HG02571 (cell line): Measurements from ENCODE around the gene PHYKPL.

Source experiments
- ATAC-seq: cut with Tn5 transposase; IDR thresholded peaks from one replicate; pipeline ENCODE4 v1.9.1; 2021; ENCODE audit warnings: mild to moderate bottlenecking, moderate library complexity; ENCODE audit not compliant: unreplicated experiment

The PHYKPL gene

DNA sequence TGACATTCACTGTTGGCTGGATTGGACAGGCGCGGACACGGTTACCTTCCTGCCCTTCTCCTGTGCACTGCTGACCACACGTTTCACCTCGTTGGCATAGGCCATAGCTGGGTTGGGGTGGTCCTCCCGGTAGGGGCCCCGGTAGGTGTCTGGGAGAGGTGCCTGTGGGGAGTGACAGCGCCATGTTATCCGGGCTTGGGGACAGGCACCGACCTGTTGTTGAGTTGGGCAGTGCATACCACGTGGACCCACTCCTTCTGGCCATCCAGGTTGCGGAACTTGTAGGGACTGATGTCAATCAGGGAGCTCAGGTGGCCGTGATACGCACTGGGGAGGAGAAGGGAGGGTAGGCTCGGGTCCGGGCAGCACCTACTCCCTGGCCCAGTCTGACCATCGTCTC is 8.2 kb downstream of the PHYKPL start:
- no peak for ATAC-seq

- ATAC-seq = no peak
Observed at GRCh38 chr5:178223828-178224335, 8.7 kb downstream of the PHYKPL start.

DNA sequence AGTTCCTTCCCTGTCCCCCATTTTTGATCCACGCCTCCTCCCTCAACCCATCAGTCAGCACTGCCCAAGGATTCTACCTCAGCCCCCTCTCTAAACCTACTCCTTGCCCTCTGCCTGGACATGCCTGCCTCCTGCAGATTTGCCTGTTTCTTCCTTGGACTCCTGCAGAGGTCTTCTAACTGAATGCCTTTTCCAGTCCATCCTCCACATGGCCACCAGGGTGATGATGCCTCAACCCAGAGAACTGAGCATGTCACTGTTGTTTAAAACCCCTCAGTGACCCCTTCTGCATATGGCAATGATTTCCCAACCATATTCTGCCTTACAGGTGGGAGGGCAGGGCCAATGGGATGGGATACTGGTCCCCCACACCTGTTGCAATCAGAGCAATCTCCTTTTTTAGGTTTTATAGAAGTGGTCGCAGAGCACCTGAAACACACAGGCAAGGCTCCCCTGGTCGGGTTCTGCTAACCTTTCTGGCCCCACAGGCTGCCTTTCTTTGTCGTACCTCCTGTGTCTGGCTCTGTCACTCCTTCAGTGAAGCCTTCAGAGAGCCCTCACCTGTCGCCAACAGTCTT is 9.3 kb downstream of the PHYKPL start:
- no peak for ATAC-seq

GRCh38 chr5:178222292-178222691 is 10.3 kb downstream of the PHYKPL start:
- ATAC-seq = no peak

- ATAC-seq = no peak
Observed at GRCh38 chr5:178221853-178222252, 10.7 kb downstream of the PHYKPL start.

DNA sequence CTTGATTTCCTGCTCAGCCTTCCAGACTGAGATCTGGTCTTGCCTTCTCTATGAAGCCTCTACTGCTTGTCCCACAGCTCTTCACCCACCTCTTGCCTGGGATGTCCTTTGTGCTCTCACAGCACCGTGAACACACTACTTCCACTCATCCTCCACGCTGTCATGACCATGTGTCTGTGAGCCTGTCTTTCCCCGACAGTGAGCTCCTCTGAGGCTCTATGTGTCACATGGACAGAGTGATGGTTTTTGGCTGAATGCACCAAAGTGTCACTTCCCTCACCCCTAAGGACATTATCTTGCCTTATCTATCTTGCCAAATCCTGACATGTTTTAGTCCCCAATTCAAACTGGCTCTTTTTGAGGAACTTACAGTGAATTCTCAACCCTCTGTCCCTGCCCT is 11.3 kb downstream of the PHYKPL start:
- no peak for ATAC-seq

- ATAC-seq = no peak
Observed at GRCh38 chr5:178218827-178219226, 13.8 kb downstream of the PHYKPL start.

GRCh38 chr5:178218237-178218776 is 14.3 kb downstream of the PHYKPL start:
- no peak for ATAC-seq

GRCh38 chr5:178216779-178217178 is 15.8 kb downstream of the PHYKPL start:
- no peak for ATAC-seq

DNA sequence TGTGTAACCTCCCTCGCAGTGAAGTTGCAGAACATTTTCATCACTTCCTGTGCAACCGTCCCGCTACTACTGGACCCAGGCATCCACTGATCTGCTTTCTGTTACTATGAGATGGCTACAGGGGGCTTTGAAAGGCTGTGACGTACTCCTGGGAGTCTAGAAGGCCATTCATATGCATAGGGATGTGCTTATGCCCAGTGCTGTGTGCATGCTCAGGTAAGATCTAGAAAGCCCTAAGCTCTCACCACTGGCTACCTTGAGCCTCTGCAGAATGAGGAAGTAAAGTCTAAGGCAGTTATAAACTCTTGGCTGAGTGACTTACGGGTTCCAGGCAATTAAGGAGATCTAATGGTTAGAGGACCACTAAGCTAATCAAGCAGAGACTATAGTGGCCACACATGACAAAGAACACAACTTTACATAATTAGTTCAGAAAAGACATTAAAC is 16.5 kb downstream of the PHYKPL start:
- no peak for ATAC-seq

DNA sequence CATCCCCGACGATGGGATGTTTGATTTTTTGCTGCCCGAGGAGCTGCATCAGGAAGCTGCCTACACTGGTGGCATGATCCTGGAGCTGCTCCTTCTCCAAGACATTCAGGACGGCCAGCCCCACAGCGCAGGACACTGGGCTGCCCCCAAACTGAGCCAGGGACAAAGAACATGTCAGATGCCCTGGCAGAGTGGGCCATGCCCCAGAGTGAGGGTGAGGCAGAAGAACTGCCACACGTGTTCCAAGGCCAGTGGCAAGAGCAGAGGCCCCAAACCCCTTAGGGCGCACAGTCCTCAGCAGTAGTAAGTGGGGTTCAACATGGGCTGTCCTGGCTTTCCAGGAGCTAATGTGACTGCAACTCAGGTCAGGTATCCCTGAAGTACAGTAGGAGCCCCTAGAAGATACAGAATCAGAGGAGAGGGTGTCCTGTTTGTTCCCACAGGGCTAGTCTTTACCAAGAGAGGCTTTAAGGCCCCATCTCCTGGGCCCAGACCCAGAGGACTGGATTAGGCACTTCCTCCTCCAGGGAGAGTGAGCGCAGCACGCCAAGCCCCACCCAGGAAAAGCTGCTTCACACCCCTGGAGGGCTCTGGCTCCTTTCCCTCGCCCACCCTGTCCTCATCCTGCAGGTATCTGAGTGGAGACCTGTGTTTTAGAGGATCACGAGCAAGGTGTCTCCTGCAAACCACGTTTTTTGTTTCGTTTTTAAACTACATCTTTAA is 17.2 kb downstream of the PHYKPL start:
- ATAC-seq = no peak

DNA sequence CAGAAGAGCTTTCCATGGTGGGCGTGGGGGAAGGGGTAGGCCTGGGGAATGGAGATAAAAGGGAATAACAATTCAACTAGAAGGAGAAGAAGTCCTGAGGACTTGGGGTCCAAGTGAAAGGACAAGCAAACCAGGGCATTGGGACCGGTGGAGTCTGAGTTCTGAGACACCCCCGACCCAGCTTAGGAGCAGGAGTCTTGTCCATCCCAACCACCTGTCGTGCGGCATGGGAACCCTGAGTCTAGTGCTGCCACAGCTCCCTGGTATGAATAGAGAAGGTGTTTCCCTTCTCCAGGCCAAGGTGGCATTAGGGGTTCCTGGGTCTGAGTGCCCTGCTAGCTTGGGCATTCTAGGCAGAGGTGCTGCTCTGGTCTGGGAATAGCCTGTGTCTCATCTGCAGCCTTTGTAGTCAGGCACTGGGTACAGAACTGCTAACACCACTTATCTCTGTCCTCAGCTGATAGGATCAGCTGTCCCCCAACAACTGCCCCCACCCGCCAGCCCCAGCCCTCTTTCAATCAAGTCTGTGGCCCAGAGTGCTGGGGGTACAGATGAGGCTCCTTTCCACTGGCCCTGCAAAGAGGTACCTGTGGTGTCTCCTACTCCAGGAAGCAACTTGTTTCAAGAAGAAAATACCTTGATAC is 18.3 kb downstream of the PHYKPL start:
- no peak for ATAC-seq

DNA sequence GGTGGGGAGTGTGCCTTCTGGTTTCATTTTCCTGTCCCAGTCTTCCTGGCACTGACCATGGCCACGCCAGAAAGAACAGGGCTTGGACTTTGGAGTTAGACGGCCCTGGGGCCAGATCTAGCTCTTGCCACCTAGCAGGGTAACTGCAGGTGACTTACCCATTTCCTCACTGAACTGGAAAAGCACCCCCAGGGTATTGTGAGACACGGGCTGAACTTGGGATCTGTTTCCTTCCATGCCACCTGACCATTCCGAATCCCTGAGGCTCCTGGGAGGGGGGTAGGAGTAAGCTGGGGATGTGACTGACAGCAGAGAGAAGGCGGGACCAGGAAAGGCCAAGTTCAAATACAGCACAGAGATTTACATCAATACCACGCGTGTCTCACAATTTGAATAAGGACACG is 18.9 kb downstream of the PHYKPL start:
- ATAC-seq = no peak

- ATAC-seq = no peak
Observed at GRCh38 chr5:178213003-178213461, 19.6 kb downstream of the PHYKPL start.

DNA sequence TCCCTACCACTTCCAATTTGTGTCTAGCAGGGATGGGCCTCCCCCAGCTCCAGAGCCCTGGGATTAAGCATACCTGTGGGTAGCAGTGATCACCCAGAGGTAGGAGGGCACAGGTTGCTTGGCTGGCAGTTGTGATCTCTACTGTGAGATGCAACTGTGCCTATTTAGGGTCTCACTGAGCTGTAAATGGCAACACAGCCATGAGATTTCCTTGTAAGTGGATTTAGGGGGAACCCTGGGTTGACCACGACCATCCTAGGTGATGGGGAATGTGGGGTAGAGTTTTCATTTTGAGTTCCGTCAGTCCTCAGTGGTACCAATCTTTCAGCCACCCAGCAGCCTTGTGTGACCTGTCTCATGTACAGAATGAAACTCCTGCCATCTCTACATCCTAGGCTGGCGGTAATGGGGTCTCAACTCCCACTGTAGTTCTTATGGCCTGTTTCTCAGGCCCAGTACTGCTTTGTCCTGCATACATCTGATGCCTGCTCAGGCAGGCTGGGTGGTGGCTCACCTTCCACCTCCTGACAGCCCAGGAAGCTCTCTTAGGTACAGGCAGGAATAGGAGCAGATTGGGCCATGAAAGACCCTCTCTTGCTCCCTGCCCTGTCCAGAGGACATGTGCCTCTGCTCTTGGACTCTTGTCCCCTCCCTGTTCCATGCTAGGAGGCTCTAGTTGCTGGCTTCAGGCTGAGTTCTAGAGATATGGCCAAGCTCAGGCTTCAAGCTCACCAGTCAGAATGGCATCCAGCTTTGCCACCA is 20.2 kb downstream of the PHYKPL start:
- ATAC-seq = no peak

GRCh38 chr5:178211095-178212048 is 21.2 kb downstream of the PHYKPL start:
- ATAC-seq = no peak

DNA sequence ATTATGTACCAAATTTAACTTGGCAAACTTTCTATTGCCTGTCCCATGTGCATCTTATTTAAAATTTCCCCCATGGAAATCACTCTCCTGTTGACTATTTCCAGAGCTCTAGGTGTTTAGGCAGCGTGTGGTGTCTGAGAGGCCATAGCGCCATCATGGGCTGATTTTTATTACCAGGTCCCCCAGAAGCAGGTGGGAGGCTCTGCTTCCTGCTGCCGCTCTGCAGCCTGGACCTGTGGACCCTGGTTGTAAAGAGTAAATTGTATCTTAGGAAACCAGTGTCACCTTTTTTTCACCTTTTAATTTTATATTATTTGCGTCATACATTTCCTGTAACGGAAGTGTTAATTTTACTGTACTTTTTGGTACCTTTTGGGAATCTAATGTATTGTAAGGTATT is 21.9 kb downstream of the PHYKPL start:
- ATAC-seq = no peak

GRCh38 chr5:178210073-178210535 is 22.5 kb downstream of the PHYKPL start:
- ATAC-seq = no peak

DNA sequence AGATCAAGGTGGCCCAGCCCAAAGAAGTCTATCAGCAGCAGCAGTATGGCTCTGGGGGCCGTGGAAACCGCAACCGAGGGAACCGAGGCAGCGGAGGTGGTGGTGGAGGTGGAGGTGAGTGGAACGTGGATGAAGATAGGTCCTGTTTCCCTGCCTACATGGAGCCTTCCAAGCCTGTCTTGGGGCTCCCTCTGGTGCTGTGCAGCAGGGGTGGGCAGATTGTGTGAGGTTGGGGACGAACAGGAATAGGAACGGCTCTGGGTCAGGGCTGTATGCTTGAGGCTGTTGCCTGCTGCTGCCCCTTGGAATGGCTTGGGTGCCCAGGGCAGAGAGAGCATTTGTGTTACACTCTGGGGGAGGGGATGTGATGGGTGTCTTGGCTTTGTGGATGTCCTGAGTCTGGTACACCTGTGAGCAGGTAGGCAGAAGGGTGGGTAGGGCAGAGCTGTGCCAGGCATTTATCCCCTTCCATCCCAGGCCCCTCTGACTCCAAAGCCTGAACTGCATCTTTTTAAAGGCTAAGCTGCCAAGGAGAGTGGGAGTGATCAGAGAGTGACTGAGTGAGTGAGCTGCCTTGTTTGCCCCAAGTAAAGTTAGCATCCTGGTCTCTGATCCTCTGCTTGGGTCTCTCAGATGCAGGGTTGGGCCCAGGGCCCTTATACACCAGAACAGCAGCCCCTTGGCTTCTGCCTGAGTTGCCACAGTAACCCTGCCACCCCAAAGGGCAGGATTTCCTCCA is 23.1 kb downstream of the PHYKPL start:
- no peak for ATAC-seq
